Measurements from ENCODE around the gene PHLDA3.

Gene PHLDA3

GRCh38 chr1:201499795-201500669 is 31.0 kb upstream of the PHLDA3 start:
- TF ChIP-seq CTCF (IDR thresholded peaks at IDR 0.05; ENCODE audit: extremely low read depth, insufficient read depth, missing control alignments), result no peak
- in situ Hi-C loops (cut with MboI; ENCODE audit: low pct_unique_long_range_greater_than_20kb, low sequenced_read_pairs, unreplicated experiment), result no loop called here
- DNase-seq (ENCODE audit: low spot score), result no peak

GRCh38 chr1:201499191-201499590 is 30.2 kb upstream of the PHLDA3 start:
- no peak for TF ChIP-seq CTCF (IDR thresholded peaks at IDR 0.05; ENCODE audit: extremely low read depth, insufficient read depth, missing control alignments)
- in situ Hi-C loops (cut with MboI; ENCODE audit: low pct_unique_long_range_greater_than_20kb, low sequenced_read_pairs, unreplicated experiment), result no loop called here
- DNase-seq (ENCODE audit: low spot score), result no peak

DNA sequence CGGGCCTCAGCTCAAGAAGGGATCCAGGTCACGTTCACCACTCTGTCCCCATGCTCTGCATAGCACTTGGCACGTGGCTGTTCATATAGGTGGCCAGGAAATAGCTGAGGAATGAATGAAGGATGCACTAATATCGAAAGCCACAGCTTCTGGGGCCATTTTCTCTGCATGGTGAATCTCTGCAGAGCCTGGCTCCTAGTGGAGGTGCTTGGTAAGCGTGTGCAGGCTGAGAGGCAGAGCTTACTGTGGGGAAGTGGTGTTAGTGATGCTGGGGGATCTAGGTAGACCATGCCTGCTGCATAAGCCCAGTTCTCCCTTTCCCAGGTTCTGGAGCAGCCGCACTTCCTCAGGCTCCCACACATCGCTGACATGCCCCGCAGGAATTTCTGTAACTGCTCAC is 29.6 kb upstream of the PHLDA3 start:
- in situ Hi-C loops (cut with MboI; ENCODE audit: low pct_unique_long_range_greater_than_20kb, low sequenced_read_pairs, unreplicated experiment), result no loop called here
- DNase-seq (ENCODE audit: low spot score), result no peak
- no peak for TF ChIP-seq CTCF (IDR thresholded peaks at IDR 0.05; ENCODE audit: extremely low read depth, insufficient read depth, missing control alignments)

DNA sequence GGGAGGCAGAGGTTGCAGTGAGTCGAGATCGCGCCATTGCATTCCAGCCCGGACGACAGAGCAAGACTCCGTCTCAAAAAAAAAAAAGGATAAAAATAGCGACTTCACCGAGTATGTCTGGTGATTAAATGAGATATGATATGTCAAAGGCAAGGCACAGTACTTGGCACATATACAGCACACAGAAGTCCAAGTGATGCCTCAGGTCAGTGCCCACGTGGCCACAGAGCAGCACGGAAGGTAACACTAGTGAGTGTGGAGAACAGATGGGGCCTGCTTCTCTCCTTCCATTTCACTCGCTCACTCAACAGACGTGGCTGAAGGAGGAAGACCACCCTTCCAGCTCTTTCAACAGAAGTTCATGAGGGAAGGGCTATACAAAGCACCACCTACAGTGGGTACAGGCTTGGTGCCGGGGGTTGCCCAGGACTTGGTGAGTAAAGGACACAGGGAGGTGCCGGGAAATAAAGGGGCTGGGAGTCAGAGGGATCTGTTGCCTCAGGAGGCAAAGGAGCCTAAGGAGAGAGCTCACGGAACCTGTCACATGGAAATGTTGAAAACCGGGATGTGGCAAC is 29.0 kb upstream of the PHLDA3 start:
- no peak for TF ChIP-seq CTCF (IDR thresholded peaks at IDR 0.05; ENCODE audit: extremely low read depth, insufficient read depth, missing control alignments)
- in situ Hi-C loops (cut with MboI; ENCODE audit: low pct_unique_long_range_greater_than_20kb, low sequenced_read_pairs, unreplicated experiment), result no loop called here
- no peak for DNase-seq (ENCODE audit: low spot score)

DNA sequence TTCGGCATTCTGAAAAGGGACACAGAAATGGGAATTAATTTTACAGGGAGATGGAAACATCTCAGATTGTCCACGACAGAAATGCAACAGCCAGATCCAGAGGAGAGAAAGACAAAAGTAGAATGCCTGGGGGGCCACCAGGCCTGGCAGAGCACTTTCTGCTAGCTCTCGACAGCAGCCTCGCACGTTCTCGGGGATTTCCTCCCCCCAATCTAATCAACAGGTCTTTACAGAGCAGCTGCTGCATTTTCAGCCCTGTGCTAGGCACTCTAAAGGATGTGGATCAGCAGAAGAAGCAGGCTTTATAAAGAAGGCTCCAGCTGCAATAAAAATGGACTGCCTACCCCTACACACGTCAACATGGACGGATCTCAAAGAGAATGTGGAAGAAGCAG is 27.3 kb upstream of the PHLDA3 start:
- DNase-seq (ENCODE audit: low spot score), result no peak
- no peak for TF ChIP-seq CTCF (IDR thresholded peaks at IDR 0.05; ENCODE audit: extremely low read depth, insufficient read depth, missing control alignments)
- in situ Hi-C loops (cut with MboI; ENCODE audit: low pct_unique_long_range_greater_than_20kb, low sequenced_read_pairs, unreplicated experiment), result no loop called here

- no peak for DNase-seq (ENCODE audit: low spot score)
- TF ChIP-seq CTCF (IDR thresholded peaks at IDR 0.05; ENCODE audit: extremely low read depth, insufficient read depth, missing control alignments), result no peak
- in situ Hi-C loops (cut with MboI; ENCODE audit: low pct_unique_long_range_greater_than_20kb, low sequenced_read_pairs, unreplicated experiment), result no loop called here
Measured at GRCh38 chr1:201495551-201496295, 26.7 kb upstream of the PHLDA3 start.

All from GM13977 (cell line).